ENCODE results near the gene PITPNC1. TPM values are rescaled to one million over a fixed set of nuclear protein-coding genes. Genes with fewer than 3 reads are reported as not detected.
A peak's percentile ranks its signal among the peaks of the same experiment; 100 is the strongest.

PITPNC1 gene
- total RNA-seq, 1 donor from 2014 or later = 23.7 TPM

- no peaks in the 10 kb centered on the region for H3K27me3 ChIP-seq (ENCODE audit: low read depth)
- H3K9me3 ChIP-seq = no peaks in the 10 kb centered on the region
- ATAC-seq (peak in 1 of 2 donors; percentile 41), DNase-seq (no peak)
- H3K36me3 ChIP-seq = no peaks in the 10 kb centered on the region
- TF ChIP-seq CTCF (IDR thresholded peaks at IDR 0.05) = no peak
- intact Hi-C loops (cut with DNase I) = loop anchor here (10.0 kb wide), 1 partner anchor 89 kb away; no protein-coding TSS in a partner anchor
- peak overlapping the region; percentile 66 for H3K27ac ChIP-seq
- H3K4me1 ChIP-seq = peaks cover 45% of the 10 kb centered on the region
- H3K4me3 ChIP-seq = no peak overlapping the region
Measured at GRCh38 chr17:67474081-67474661, 97.1 kb downstream of the PITPNC1 start.

GRCh38 chr17:67475161-67475937, 98.3 kb downstream of the PITPNC1 start:
- peak; percentile 87 for DNase-seq
- H3K27me3 ChIP-seq (ENCODE audit: low read depth) = no peaks in the 10 kb centered on the region
- H3K9me3 ChIP-seq = no peaks in the 10 kb centered on the region
- peak; percentile 87 to 93 for ATAC-seq
- H3K4me3 ChIP-seq = no peak overlapping the region
- peak; percentile 92 for TF ChIP-seq CTCF (IDR thresholded peaks at IDR 0.05)
- H3K27ac ChIP-seq = peak overlapping the region; percentile 66
- intact Hi-C loops (cut with DNase I) = loop anchor here (10.0 kb wide), 1 partner anchor 91 kb away; no protein-coding TSS in a partner anchor
- no peaks in the 10 kb centered on the region for H3K36me3 ChIP-seq
- H3K4me1 ChIP-seq = peaks cover 46% of the 10 kb centered on the region

- Histone ChIP-seq H3K36me3 (no peaks in the 10 kb centered on the region), H3K4me1 (peaks cover 49% of the 10 kb centered on the region), H3K9me3 (no peaks in the 10 kb centered on the region), H3K4me3 (no peak overlapping the region), H3K27ac (no peak overlapping the region), H3K27me3 (ENCODE audit: low read depth) (no peaks in the 10 kb centered on the region)
- DNase-seq = no peak
- ATAC-seq = no peak
- intact Hi-C loops (cut with DNase I) = loop anchor here (10.0 kb wide), 1 partner anchor 92 kb away; no protein-coding TSS in a partner anchor
- no peak for TF ChIP-seq CTCF (IDR thresholded peaks at IDR 0.05)
Measured at GRCh38 chr17:67476787-67477335, 99.8 kb downstream of the PITPNC1 start.

GRCh38 chr17:67477687-67478086, 100.6 kb downstream of the PITPNC1 start:
- no peak for TF ChIP-seq CTCF (IDR thresholded peaks at IDR 0.05)
- Histone ChIP-seq H3K4me1 (peaks cover 55% of the 10 kb centered on the region), H3K4me3 (no peak overlapping the region), H3K27ac (no peak overlapping the region), H3K27me3 (ENCODE audit: low read depth) (no peaks in the 10 kb centered on the region), H3K9me3 (no peaks in the 10 kb centered on the region), H3K36me3 (no peaks in the 10 kb centered on the region)
- DNase-seq (no peak), ATAC-seq (peak in 1 of 2 donors; percentile 34)
- intact Hi-C loops (cut with DNase I) = loop anchor here (10.0 kb wide), 1 partner anchor 93 kb away; no protein-coding TSS in a partner anchor

GRCh38 chr17:67478401-67479041, 101.4 kb downstream of the PITPNC1 start:
- H3K4me1 ChIP-seq = peaks cover 57% of the 10 kb centered on the region
- intact Hi-C loops (cut with DNase I) = loop anchor here (10.0 kb wide), 1 partner anchor 94 kb away; no protein-coding TSS in a partner anchor
- H3K36me3 ChIP-seq = no peaks in the 10 kb centered on the region
- H3K9me3 ChIP-seq = no peaks in the 10 kb centered on the region
- H3K27ac ChIP-seq = no peak overlapping the region
- no peaks in the 10 kb centered on the region for H3K27me3 ChIP-seq (ENCODE audit: low read depth)
- ATAC-seq (no peak), DNase-seq (no peak)
- no peak overlapping the region for H3K4me3 ChIP-seq
- no peak for TF ChIP-seq CTCF (IDR thresholded peaks at IDR 0.05)
